Motor neuron (in vitro differentiated cells): ENCODE data around the gene NPTN. TPM values are rescaled to one million over a fixed set of nuclear protein-coding genes. Genes with fewer than 3 reads are reported as not detected.
A peak's percentile ranks its signal among the peaks of the same experiment; 100 is the strongest.
"Not testable (repeated sequence)": the region's sequence is repeated elsewhere in the genome, so short reads cannot be mapped to it uniquely, and the experiment has no call there.

Experiments used
- ATAC-seq, 8 experiments: fragments of 200-7000 bp; cut with Tn5 transposase; replicated peaks in 6 of 8; 2 replicates each; pipeline ENCODE4 v1.8.0; 2021; ENCODE audit warnings: mild to moderate bottlenecking in 8 of 8, moderate library complexity in 8 of 8
- H3K27ac ChIP-seq, 2 donors: fragments of 250-450 bp; sonication (Bioruptor Pico); 2 replicates each; pipeline ENCODE4 v1.9.0; 2021; ENCODE audit warnings: antibody characterized with exemption in 2 of 2, mild to moderate bottlenecking in 2 of 2, moderate library complexity in 1 of 2
- H3K4me1 ChIP-seq, 2 donors: fragments of 250-450 bp; sonication (Bioruptor Pico); replicated peaks in 1 of 2; 2 replicates each; pipeline ENCODE4 v1.6.1; 2021; ENCODE audit warnings: antibody characterized with exemption in 2 of 2, mild to moderate bottlenecking in 2 of 2, moderate library complexity in 1 of 2
- H3K4me3 ChIP-seq, 5 donors: fragments of 250-450 bp; sonication (Bioruptor Pico); 2 replicates each; pipeline ENCODE4 v1.9.0; 2021; ENCODE audit warnings: antibody characterized with exemption in 5 of 5, mild to moderate bottlenecking in 5 of 5, moderate library complexity in 4 of 5
- WGBS, 10 experiments: fragments of 450-650 bp; shearing (Covaris generic); methylation state at CpG; one replicate each; pipeline ENCODE4 v1.0.0; 2022; 5-methylcytosine and 5-hydroxymethylcytosine counted together
- in situ Hi-C, 9 experiments: fragments of 400-800 bp; cut with MboI; loops; one replicate each; pipeline ENCODE4 v1.15.0; 2021; ENCODE audit warnings: low sequenced_read_pairs in 9 of 9, low pct_unique_long_range_greater_than_20kb in 2 of 9; ENCODE audit not compliant: unreplicated experiment in 9 of 9
- total RNA-seq, 8 experiments: library from RNA; unstranded; fragments of 300-600 nt; gene quantifications; 2 replicates each; pipeline versions ENCODE4 v1.2.3 to v1.2.4, GENCODE V29; 2022

NPTN gene
- total RNA-seq, 8 experiments from 2014 or later = 41.8 to 134 (median 70.4) TPM

DNA sequence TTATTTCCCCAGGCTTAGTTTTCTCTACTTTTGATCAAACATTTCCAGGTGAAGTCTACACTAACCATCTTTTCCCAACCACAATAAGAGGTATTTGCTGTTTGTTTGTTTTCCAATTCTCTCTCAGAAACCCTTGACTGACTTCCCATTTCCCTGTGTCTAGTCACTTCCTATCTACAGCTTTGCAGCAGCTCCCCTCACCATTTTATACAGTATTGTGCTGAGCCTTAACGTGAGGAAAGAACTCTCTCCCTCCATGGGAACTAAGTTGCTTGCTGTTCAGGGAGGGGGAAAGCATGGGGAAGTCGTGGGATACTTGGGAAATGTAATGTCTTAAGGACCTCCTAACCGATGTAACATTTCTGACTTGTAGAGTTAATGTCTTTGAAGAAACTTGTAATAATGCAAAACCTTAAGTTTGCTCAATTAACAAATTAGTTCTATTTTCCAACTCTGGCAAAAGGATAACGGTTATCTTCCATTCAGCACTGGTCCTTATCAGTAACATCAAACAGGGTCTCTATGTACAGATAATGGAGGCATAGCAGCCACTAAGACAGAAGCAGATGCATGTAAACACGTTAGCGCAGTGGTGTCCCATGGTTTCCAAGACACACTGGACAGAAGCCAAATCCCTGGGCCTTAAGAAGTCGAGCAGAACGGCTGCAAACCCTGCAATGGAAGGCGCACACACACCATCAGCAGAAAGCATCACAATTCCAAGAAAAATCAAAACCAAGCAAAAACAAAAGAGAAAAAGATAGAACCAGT, 39.7 kb downstream of the NPTN start:
- peak in 2 of 8 experiments; percentile 41 to 87 for ATAC-seq
- 50 to 97% (median 74%) methylated on average over 3 to 9 of the region's 9 CpGs; no CpG with 5 or more reads in 1 of the 10 experiments for WGBS, 10 experiments

DNA sequence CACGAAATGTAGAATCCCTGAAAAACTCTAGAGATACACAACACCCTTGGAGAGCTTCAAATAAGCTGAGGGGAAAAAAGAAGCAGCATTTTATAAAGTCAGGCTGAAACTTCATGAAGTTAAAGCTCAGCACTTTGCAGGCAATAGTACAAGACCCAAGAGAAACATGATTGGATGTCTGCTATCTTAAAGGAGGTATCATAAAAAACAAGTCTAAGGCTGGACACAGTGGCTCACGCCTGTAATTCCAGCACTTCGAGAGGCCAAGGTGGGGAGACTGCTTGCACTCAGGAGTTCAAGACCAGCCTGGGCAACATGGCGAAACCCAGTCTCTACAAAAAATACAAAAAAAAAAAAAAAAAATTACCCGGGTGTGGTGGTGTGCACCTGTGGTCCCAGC, 42.9 kb downstream of the NPTN start:
- 83 to 100% (median 94%) methylated on average over 1 to 5 of the region's 5 CpGs; no CpG with 5 or more reads in 1 of the 10 experiments for WGBS, 10 experiments
- ATAC-seq = no peak
- no peaks in the 10 kb centered on the region for H3K4me1 ChIP-seq
- no peak overlapping the region for H3K4me3 ChIP-seq
- no peak overlapping the region for H3K27ac ChIP-seq
- in situ Hi-C loops = no loop called here

More for the DNA sequence above, 39.7 kb downstream of the NPTN start:
- no peak overlapping the region for H3K4me3 ChIP-seq
- H3K27ac ChIP-seq = no peak overlapping the region
- in situ Hi-C loops = no loop called here
- peaks cover 4 to 5% of the 10 kb centered on the region in 2 donors for H3K4me1 ChIP-seq

GRCh38 chr15:73589766-73590165, 43.4 kb downstream of the NPTN start:
- no peak overlapping the region for H3K27ac ChIP-seq
- H3K4me1 ChIP-seq = no peaks in the 10 kb centered on the region
- 83 to 100% (median 93%) methylated on average over 1 of the region's 1 CpG; no CpG with 5 or more reads in 6 of the 10 experiments for WGBS, 10 experiments
- ATAC-seq = no peak
- no peak overlapping the region for H3K4me3 ChIP-seq
- in situ Hi-C loops = no loop called here

- in situ Hi-C loops = no loop called here
- 54 to 100% (median 87%) methylated on average over 2 to 5 of the region's 5 CpGs for WGBS, 10 experiments
- ATAC-seq = no peak
- no peak overlapping the region for H3K4me3 ChIP-seq
- H3K4me1 ChIP-seq = no peaks in the 10 kb centered on the region
- no peak overlapping the region for H3K27ac ChIP-seq
Measured at GRCh38 chr15:73585871-73586654, 47.1 kb downstream of the NPTN start.

- no peaks in the 10 kb centered on the region for H3K4me1 ChIP-seq
- no peak overlapping the region for H3K4me3 ChIP-seq
- in situ Hi-C loops = no loop called here
- 50 to 100% (median 69%) methylated on average over 1 to 5 of the region's 5 CpGs; no CpG with 5 or more reads in 1 of the 10 experiments for WGBS, 10 experiments
- ATAC-seq = peak in 2 of 8 experiments; percentile 28 to 29
- no peak overlapping the region for H3K27ac ChIP-seq
Measured at GRCh38 chr15:73584699-73585420, 48.3 kb downstream of the NPTN start.

DNA sequence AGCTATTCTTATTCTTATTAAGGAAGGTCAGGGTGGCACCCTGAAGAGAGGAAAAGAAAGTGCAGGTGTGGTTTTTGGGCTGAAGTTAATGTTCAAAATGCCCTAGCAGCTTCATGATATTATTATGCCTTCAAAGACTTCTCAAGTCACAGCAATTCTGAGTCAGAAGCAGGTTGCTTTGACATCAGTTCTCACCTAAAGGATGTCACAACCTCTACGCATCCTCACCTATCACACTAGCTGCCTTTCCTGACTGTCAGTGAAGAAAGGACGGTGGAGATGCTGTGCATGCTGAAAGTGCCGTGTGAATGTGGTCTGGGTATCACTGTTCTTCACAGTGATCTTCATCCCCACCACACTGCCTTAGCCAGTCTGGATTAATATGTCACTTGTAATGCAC, 49.6 kb downstream of the NPTN start:
- WGBS, 10 experiments = 88 to 100% (median 100%) methylated on average over 1 to 3 of the region's 3 CpGs; no CpG with 5 or more reads in 1 of the 10 experiments
- in situ Hi-C loops = no loop called here
- no peak overlapping the region for H3K4me3 ChIP-seq
- ATAC-seq = no peak
- no peaks in the 10 kb centered on the region for H3K4me1 ChIP-seq
- H3K27ac ChIP-seq = no peak overlapping the region

DNA sequence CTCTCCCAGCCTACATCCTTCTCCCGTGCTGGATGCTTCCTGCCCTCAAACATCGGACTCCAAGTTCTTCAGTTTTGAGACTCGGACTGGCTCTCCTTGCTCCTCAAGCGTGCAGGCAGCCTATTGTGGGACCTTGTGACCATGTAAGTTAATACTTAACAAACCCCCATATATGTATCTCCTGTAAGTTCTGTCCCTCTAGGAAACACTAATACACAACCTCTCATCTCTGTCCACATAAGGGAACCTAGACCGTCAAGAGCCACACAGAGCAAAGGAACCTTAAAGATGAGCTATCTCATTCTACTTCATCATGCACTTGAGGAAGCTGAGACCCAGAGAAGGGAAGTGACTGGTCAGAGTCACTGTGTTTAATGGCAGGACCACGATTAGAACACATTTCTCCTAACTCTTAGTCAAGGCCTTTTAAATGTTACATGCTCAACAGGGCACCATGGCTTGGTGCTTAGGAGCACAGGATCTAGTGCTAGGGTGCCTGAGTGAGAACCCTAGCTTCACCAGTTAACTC, 50.3 kb downstream of the NPTN start:
- Histone ChIP-seq H3K4me3 (no peak overlapping the region), H3K4me1 (no peaks in the 10 kb centered on the region), H3K27ac (no peak overlapping the region)
- no peak for ATAC-seq
- in situ Hi-C loops = no loop called here
- WGBS, 10 experiments = 78 to 100% (median 100%) methylated on average over 2 to 4 of the region's 6 CpGs; no CpG with 5 or more reads in 2 of the 10 experiments

GRCh38 chr15:73578026-73578425, 55.2 kb downstream of the NPTN start:
- in situ Hi-C loops = no loop called here
- ATAC-seq = no peak
- 83 to 100% (median 92%) methylated on average over 1 to 2 of the region's 2 CpGs; no CpG with 5 or more reads in 3 of the 10 experiments for WGBS, 10 experiments

DNA sequence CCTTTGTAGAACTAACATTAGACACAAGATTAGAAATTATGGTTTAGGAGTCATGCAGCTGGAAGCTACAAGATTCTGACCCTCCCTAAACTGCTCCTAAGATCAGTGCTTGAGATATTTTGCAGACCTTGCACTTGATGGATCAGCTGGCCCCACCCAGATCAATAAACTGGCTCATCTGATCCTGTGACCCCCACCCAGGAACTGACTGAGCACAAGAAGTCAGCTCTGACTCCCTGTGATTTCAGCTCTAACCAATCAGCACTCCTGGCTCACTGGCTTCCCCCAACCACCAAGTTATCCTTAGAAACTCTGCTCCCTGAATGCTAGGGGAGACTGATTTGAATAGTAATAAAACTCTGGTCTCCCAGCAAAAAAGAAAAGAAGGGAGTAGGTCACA, 55.6 kb downstream of the NPTN start:
- ATAC-seq, H3K27ac ChIP-seq, H3K4me3 ChIP-seq, in situ Hi-C loops, H3K4me1 ChIP-seq: not testable (repeated sequence)

More at GRCh38 chr15:73578026-73578425, 55.2 kb downstream of the NPTN start:
- H3K4me3 ChIP-seq = no peak overlapping the region
- no peak overlapping the region for H3K27ac ChIP-seq
- no peaks in the 10 kb centered on the region for H3K4me1 ChIP-seq

GRCh38 chr15:73575636-73576247, 57.4 kb downstream of the NPTN start:
- in situ Hi-C loops = no loop called here
- no peak overlapping the region for H3K4me3 ChIP-seq
- no peak overlapping the region for H3K27ac ChIP-seq
- no peak for ATAC-seq
- 43 to 100% (median 100%) methylated on average over 1 to 3 of the region's 3 CpGs; no CpG with 5 or more reads in 3 of the 10 experiments for WGBS, 10 experiments
- H3K4me1 ChIP-seq = no peaks in the 10 kb centered on the region

GRCh38 chr15:73573572-73573971, 59.6 kb downstream of the NPTN start:
- in situ Hi-C loops = loop anchor here in 5 of 9 experiments (25.0 kb wide), 3 partner anchors 114 to 261 kb away; partner anchors contain the start of gene CD276 (in 1 of the 5)
- ATAC-seq = peak in 2 of 8 experiments; percentile 43 to 61
- H3K4me3 ChIP-seq = no peak overlapping the region
- H3K4me1 ChIP-seq = no peaks in the 10 kb centered on the region
- 69 to 100% (median 95%) methylated on average over 1 to 9 of the region's 9 CpGs; no CpG with 5 or more reads in 6 of the 10 experiments for WGBS, 10 experiments
- no peak overlapping the region for H3K27ac ChIP-seq

- in situ Hi-C loops = loop anchor here in 5 of 9 experiments (25.0 kb wide), 3 partner anchors 114 to 261 kb away; partner anchors contain the start of gene CD276 (in 1 of the 5)
- ATAC-seq = no peak
- WGBS, 10 experiments = 67 to 100% (median 86%) methylated on average over 1 of the region's 1 CpG; no CpG with 5 or more reads in 6 of the 10 experiments
- Histone ChIP-seq H3K27ac (no peak overlapping the region), H3K4me1 (no peaks in the 10 kb centered on the region), H3K4me3 (no peak overlapping the region)
Measured at GRCh38 chr15:73573037-73573436, 60.2 kb downstream of the NPTN start.
